A673 (cell line): Measurements from ENCODE around the gene MTERF2. TPM values are rescaled to one million over a fixed set of nuclear protein-coding genes. Genes with fewer than 3 reads are reported as not detected.
A peak's percentile ranks its signal among the peaks of the same experiment; 100 is the strongest.

Experiments used
- BruUV-seq: library from RNA; stranded (reverse); fragments of 400-500 nt; replicated peaks from 2 replicates; lab custom pipeline; 2021; lab: Mats Ljungman, UMichigan
- CTCF ChIA-PET: fragments of 300-600 bp; sonication (Branson Sonifier 250); formaldehyde crosslinking; loops from one replicate; lab custom pipeline; 2022; ENCODE audit warnings: antibody characterized with exemption; lab: Charles Lee
- POLR2A ChIA-PET: fragments of 300-600 bp; sonication (Branson Sonifier 250); formaldehyde crosslinking; loops from one replicate; lab custom pipeline; 2022; ENCODE audit warnings: antibody characterized with exemption; ENCODE audit not compliant: low non-redundant PET; lab: Charles Lee
- DNase-seq: peaks from one replicate; pipeline ENCODE4 v3.0.0-alpha.2; 2015; ENCODE audit warnings: low spot score
- H3K27ac ChIP-seq: fragments of 200-600 bp; sonication (generic); 2 replicates; pipeline ENCODE4 v1.5.1; 2016; ENCODE audit warnings: mixed run types, low read depth, mild to moderate bottlenecking, mixed read lengths, antibody characterized with exemption, low read length; ENCODE audit not compliant: poor library complexity, severe bottlenecking
- H3K27me3 ChIP-seq: fragments of 200-600 bp; sonication (generic); replicated peaks from 2 replicates; pipeline ENCODE4 v1.6.1; 2017; ENCODE audit warnings: mixed run types, low read depth, mild to moderate bottlenecking, mixed read lengths, antibody characterized with exemption, low read length; ENCODE audit not compliant: insufficient read depth, poor library complexity
- H3K36me3 ChIP-seq: fragments of 200-600 bp; sonication (generic); 2 replicates; pipeline ENCODE4 v1.6.1; 2016; ENCODE audit warnings: mixed run types, mild to moderate bottlenecking, mixed read lengths, antibody characterized with exemption, low read length; ENCODE audit not compliant: insufficient read depth, poor library complexity, severe bottlenecking
- H3K4me1 ChIP-seq: fragments of 200-600 bp; sonication (generic); 2 replicates; pipeline ENCODE4 v1.6.1; 2017; ENCODE audit warnings: mixed run types, mild to moderate bottlenecking, mixed read lengths, antibody characterized with exemption, low read length; ENCODE audit not compliant: insufficient read depth, poor library complexity, severe bottlenecking
- H3K4me3 ChIP-seq: fragments of 200-600 bp; sonication (generic); 2 replicates; pipeline ENCODE4 v1.5.1; 2016; ENCODE audit warnings: low read depth, mixed run types, mild to moderate bottlenecking, mixed read lengths, low read length; ENCODE audit not compliant: poor library complexity, severe bottlenecking
- H3K9me3 ChIP-seq: fragments of 200-600 bp; sonication (generic); 2 replicates; pipeline ENCODE4 v1.6.1; 2016; ENCODE audit warnings: mixed run types, low read depth, mild to moderate bottlenecking, mixed read lengths, antibody characterized with exemption, low read length; ENCODE audit not compliant: poor library complexity, severe bottlenecking
- EZH2 ChIP-seq: fragments of 200-600 bp; sonication (generic); IDR thresholded peaks from 2 replicates; pipeline ENCODE4 v1.6.1; 2017; ENCODE audit warnings: borderline replicate concordance, low read depth, mild to moderate bottlenecking, mixed read lengths, antibody characterized with exemption, low read length; ENCODE audit not compliant: poor library complexity, severe bottlenecking
- intact Hi-C: fragments of 100-400 bp; cut with micrococcal nuclease; formaldehyde crosslinking; loops from one replicate; pipeline ENCODE4 v1.10.0; 2022; ENCODE audit not compliant: unreplicated experiment
- total RNA-seq: library from RNA; stranded (reverse); gene quantifications from 2 replicates; pipeline ENCODE4 v1.2.3, GENCODE V29; 2021
- TF ChIP-seq, protein P1 (sequence below): fragments of 300-800, 200-600 bp; sonication (generic); conservative IDR thresholded peaks from 2 replicates; pipeline ENCODE4 v1.5.1; 2017; ENCODE audit warnings: low read depth, mild to moderate bottlenecking, antibody characterized with exemption, low read length, moderate library complexity, mixed read lengths

MTERF2 gene
- total RNA-seq, 1 experiment from 2014 or later: 12.6 TPM

DNA sequence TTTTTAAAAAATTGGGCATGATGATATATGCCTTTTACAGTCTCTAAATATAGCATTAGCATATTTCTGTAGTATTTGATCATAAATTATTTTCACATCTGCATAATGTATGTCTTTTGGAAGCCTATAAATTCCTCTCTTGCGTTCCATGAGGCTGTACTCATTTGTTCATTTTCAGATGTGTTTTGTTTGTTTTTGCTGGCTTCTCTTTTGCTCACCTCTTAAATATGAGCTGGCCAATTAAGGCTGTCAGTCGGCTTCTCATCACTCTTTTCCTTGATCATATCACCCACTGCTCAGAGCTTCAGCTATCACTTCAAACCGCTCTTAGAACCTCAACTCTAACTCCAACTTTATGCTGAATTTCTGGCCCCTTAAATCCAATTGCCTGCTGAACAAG lies 24.7 kb downstream of the MTERF2 start:
- H3K4me3 ChIP-seq: no peak overlapping the region
- ChIA-PET POLR2A (no interaction called here), CTCF (no interaction called here)
- TF ChIP-seq, protein P1, sequence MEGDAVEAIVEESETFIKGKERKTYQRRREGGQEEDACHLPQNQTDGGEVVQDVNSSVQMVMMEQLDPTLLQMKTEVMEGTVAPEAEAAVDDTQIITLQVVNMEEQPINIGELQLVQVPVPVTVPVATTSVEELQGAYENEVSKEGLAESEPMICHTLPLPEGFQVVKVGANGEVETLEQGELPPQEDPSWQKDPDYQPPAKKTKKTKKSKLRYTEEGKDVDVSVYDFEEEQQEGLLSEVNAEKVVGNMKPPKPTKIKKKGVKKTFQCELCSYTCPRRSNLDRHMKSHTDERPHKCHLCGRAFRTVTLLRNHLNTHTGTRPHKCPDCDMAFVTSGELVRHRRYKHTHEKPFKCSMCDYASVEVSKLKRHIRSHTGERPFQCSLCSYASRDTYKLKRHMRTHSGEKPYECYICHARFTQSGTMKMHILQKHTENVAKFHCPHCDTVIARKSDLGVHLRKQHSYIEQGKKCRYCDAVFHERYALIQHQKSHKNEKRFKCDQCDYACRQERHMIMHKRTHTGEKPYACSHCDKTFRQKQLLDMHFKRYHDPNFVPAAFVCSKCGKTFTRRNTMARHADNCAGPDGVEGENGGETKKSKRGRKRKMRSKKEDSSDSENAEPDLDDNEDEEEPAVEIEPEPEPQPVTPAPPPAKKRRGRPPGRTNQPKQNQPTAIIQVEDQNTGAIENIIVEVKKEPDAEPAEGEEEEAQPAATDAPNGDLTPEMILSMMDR: no peak
- TF ChIP-seq EZH2: no peak
- BruUV-seq: no TSS peak
- no peaks in the 10 kb centered on the region for H3K9me3 ChIP-seq
- no peak for DNase-seq
- intact Hi-C loops: no loop called here
- H3K36me3 ChIP-seq: peaks cover 3% of the 10 kb centered on the region
- H3K27ac ChIP-seq: no peak overlapping the region
- H3K4me1 ChIP-seq: peaks cover 6% of the 10 kb centered on the region
- no peaks in the 10 kb centered on the region for H3K27me3 ChIP-seq

DNA sequence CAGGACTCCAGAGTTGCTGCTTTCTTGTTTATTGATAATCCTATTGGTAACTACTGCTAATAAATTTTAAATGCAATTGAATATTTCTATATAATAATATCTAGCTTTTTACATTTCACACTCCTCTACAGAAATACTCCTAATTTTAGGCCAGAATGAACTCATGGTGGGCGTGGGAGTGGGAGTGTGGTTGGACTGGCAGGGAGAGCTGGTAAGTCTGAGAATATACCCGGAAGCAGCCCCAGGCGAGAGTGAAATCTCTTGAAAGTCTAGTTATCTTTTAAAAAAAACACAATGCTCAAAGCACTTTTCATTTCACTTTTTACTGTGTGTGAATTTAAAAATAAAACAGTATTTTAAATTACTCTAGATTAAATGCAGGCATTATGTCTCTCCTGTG lies 26.5 kb downstream of the MTERF2 start:
- ChIA-PET POLR2A (no interaction called here), CTCF (no interaction called here)
- Histone ChIP-seq H3K9me3 (no peaks in the 10 kb centered on the region), H3K27ac (no peak overlapping the region), H3K4me3 (no peak overlapping the region), H3K27me3 (no peaks in the 10 kb centered on the region), H3K36me3 (no peaks in the 10 kb centered on the region), H3K4me1 (peaks cover 6% of the 10 kb centered on the region)
- no TSS peak for BruUV-seq
- no peak for DNase-seq
- intact Hi-C loops: no loop called here
- TF ChIP-seq, protein P1: no peak
- no peak for TF ChIP-seq EZH2

DNA sequence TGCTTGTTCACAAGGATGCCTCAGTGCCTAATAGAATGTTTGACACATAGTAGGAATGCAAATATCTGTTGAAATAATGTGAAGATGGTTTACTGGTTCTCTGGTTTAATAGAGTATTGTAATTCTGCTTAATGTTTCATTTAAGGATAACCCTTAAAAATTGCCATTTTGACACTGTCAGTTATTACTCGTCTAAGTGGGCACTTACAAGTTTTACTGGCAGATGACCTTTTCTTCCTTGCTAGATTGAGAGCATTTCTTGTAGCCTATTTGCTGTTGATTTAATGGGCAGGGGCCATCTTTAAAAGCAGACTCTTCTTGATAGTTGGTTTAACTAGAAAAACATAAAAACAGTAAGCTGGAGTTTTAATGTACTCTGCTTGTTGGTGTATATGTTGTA lies 29.4 kb downstream of the MTERF2 start:
- peak overlapping the region; percentile 62 for H3K4me3 ChIP-seq
- DNase-seq: peak; percentile 23
- intact Hi-C loops: no loop called here
- peak overlapping the region; percentile 92 for H3K27ac ChIP-seq
- ChIA-PET CTCF (no interaction called here), POLR2A (no interaction called here)
- peaks cover 6% of the 10 kb centered on the region for H3K4me1 ChIP-seq
- TF ChIP-seq, protein P1: no peak
- TF ChIP-seq EZH2: no peak
- H3K9me3 ChIP-seq: no peaks in the 10 kb centered on the region
- no peaks in the 10 kb centered on the region for H3K27me3 ChIP-seq
- BruUV-seq: no TSS peak
- H3K36me3 ChIP-seq: no peaks in the 10 kb centered on the region
